Central memory CD4-positive, alpha-beta T cell (primary cell): Measurements from ENCODE around the gene GRK4.
"Not testable (repeated sequence)": the region's sequence is repeated elsewhere in the genome, so short reads cannot be mapped to it uniquely, and the experiment has no call there.

Source experiments
- DNase-seq: peaks from one replicate; pipeline ENCODE4 v3.0.0; 2022

The GRK4 gene

DNA sequence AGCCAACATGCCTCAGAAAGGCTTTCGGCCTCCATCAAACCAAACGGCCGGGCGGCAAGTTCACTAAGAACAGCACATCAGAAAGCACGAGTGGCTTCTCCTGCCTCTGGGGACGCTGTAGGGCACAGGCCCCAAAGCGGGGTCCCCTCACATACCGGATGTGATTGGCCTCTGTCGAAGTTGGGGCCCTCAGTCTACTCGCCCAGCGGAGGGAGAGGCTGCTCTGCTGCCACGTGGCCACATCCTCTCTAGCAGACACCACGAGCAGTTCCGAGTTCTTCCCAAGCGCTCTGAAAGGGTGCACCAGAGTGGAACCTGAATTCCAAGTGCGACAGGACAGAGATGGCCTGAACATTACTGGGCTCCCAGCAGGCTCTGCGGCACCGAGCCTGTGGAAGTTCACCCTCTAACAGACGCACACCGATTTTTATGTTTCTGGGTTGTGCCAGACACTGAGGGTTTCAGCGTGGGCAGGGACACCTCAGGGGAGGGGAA is 21.3 kb upstream of the GRK4 start:
- no peak for DNase-seq

DNA sequence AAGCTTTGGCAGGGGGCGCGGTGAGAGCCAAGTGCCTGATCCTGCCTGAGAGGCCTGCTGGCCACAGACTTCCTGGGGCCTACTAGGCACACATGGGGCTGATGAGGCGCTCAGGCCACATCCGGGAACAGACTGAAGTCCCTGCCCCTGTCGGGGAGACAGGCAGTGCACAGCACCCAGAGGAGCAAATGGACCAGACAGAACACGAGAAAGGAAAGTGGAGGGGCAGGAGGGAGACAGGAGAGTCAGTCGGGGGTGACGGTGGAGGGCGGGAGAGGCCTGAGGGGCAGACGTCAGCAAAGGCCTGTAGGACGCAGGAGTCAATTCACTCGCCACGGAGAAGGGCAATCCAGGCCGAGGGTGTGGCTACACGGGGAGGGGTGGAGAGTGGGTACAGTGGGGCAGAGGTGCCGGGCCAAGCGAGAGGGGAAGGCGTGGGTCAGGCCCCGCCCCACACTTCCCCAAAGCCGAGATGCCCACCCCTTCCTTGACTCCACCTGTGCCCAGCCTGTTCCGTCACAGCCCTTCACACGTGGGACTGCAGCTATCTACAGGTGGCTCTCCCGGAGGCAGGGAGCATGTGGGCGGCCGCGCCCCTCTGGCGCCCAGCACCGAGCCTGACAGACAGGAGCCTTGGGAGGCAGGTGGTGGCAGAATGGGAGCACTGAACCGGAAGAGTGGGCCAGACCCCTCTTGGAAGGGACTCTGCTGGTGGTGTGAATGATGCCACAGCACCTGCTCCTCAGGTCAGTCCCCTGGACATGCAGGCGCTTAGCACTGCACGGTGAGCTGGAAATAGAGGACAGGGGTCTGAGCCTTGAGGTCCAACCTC is 20.6 kb upstream of the GRK4 start:
- no peak for DNase-seq

DNA sequence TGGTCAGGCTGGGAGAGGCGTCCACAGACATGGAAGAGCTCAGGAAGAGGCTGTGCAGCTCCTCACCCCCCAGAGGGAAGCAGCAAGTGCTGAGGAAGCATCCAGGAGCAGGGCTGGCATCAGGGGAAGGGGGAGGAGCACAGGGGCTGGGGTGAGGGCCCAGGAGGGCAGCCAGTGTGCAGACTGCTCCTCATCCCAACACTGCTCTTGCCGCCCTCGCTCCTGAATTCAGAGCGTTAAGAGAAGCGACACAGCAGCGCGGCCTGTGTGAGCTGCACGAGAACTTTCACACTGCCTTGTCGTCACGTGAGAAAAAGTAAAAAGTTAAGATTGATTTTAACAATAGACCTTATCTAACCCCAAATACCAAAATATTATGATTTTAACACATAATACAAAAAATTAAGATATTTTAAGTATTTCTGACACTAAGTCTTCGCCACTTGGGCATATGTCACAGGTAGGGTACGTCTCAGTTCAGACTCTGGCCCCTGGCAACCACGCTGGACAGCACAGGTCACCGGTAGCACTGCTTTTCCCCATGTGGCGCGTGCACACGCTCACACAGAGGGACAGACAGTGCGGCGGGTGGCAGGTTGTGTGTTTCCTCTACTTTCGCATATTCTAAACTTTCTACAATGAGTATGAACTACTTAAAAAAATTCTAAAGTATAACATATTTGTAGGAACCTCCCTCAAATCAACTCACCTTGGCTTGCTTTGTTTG is 19.8 kb upstream of the GRK4 start:
- DNase-seq = no peak

DNA sequence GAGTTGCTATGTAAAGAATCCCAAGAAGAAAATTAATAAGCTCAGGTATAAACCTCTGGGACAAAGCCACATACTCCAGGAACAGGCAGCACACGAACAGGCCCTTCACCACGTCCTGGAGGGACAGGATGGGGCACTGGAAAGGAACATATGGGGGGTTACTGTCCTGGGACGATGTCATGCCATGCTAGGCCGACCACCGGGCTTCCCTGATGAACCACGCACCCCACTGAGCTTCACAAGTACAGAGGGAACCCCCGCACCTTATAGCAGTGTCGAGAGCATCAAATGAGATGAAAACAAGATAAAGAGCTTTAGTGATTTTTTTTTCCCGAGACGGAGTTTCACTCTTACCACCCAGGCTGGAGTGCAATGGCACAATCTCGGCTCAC is 19.3 kb upstream of the GRK4 start:
- DNase-seq = no peak

DNA sequence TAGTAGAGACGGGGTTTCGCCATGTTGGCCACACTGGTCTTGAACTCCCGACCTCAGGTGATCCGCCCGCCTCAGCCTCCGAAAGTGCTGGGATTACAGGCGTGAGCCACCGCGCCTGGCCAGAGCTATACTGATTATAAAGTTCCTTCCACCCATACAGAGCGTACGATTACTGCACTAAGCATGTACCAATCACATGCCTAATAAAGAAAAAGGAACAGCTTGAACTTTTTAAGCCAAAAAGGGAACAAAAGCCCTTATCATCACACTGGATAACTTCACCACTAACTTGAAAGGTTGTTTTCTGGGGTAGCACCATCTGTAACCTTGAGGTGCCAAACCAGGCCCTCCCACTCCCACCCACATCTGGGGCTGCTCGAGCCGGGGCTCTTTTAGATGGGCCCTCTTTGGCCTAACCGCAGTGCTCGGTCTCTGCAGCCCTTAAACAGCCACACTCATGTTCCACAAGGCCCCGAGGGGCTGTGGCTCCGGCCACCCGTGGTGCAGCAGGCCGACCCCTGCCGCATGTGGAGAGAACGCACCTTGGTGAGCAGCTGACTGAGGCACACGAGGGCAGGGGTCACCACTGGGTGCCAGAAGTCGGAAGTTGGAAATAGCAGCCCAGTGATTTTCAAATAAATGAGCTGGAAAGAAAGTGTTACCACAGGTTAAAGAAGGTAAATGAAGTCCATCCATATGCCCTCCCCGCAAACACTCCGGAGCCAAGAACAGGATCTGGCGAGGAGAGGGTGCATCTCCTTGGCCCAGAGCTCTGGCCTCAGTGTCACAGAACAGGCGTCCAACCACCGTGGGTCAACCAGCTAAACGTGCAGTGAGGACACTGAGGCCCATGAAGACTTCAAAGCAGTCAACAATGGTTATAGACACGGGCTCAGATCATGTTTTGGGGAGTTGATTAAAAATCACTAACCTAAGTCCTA is 18.5 kb upstream of the GRK4 start:
- no peak for DNase-seq

DNA sequence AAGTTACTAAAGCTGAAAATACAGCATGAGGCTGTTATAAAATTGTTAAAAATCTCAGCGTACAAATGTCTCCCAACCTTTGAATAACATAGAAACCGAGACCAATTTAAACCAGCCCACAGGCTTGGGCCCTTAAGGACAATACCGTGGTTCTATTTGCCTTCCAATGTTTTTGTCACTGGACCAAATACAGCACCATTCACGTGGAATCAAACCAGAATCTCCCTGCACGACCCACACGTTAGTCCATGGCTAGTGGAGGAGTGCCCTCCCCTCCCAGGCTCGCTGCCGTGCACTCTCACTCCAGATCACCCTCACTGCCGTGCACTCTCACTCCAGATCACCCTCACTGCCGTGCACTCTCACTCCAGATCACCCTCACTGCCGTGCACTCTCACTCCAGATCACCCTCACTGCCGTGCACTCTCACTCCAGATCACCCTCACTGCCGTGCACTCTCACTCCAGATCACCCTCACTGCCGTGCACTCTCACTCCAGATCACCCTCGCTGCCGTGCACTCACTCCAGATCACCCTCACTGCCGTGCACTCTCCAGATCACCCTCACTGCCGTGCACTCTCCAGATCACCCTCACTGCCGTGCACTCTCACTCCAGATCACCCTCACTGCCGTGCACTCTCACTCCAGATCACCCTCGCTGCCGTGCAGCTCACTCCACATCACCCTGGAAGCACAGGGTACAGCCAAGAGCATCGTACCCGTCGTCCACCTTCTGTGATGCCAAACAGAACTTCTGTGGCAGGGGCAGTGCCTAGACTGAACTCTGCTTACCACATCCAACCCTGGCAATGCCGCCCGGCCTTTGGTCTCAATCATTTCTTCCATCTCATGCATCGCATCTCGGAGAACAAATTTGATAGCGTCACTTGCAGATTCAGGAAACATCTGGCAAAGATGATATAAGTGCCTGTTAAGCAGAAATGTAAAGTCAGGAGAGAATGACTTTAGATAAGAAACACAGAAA is 17.5 kb upstream of the GRK4 start:
- DNase-seq = not testable (repeated sequence)

DNA sequence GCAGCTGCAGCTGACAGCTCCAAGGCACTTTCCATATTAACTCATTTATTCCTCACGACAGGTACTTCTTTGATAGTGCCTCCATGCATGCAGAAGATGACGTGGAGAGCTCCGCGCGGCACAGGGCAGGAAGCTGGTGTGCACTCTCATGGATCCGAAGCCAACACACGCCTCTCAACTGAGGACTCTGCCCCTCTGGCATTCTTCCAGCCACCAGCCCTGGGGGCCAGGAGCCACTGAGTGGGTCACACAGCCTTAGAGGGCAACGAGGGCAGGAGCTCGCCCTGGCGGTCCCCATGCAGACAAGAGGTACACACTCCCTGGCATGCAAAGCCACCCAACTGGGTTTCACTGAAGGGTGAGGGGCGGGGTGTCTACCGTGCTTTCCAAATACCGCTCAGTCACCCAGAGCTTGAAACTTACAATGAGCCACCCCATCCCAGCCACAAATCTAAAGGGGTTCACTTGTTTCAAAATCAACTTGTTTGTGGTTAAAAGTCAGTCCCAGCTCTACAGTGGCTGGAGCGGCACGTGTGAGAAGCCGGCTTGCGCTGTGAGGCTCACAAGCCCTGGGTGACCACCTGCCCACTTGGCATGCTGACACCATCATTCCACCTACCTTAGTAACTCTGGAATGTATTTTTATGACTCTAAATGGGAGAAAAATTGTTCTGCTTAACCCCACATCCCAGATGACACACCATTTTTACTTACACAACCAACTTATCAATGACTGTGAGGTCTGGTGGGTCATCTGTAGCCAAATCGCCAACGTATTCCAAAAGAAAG is 16.4 kb upstream of the GRK4 start:
- DNase-seq = no peak

DNA sequence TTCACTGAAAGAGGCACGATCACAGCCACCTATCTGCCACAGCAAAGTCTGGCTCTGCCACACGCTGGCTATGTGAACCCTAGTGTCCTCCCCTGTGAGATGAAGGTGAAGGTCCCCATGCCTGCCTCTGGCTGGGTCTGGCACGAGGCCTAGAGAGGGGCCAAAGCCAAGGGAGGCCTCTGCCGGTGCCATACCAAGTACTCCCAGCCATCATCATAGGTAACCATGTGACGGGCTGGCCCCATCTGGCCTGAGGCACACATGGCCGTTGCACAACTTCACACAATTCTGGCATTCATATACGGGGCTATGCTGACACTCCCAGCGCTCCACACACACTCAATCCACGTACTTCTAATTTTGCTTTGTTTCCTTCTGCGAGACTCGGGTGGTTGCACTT is 15.4 kb upstream of the GRK4 start:
- no peak for DNase-seq

DNA sequence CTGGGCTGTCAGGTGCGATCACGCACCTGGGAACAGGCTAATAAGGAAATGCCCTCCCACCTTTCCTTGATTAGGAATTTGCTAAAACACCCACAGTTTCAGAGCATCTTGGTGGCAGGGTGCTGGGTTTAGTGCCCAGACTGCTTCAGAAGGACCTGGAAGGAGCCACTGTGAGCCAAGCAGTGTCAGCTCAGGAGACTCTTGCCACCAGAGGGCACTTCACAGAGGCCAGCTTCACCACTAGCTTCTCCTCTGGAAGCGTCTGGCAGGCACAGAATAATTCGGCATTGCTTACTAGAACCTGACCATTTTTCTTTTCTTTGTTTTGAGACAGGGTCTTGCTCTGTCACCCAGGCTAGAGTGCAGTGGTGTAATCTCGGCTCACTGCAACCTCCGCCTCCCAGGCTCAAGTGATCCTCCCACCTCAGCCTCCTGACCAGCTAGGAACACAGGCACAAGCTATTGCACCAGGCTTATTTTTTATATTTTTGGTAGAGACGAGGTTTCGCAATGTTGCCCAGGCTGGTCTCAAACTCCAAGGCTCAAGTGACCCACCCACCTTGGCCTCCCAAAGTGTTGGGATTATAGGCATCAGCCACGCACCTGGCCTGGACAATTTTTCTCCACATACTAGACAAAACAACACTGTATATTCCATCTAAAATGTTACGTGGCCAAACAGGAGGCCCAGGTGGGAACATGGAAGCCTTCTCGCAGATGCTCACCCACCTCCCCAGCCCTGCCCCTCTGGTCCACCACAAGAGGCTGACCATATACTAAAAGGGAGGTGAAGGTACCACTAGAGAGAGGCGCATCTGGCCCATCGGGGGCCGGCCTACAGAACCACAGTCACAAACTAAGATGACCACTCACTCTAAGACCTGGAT is 14.2 kb upstream of the GRK4 start:
- DNase-seq = no peak

DNA sequence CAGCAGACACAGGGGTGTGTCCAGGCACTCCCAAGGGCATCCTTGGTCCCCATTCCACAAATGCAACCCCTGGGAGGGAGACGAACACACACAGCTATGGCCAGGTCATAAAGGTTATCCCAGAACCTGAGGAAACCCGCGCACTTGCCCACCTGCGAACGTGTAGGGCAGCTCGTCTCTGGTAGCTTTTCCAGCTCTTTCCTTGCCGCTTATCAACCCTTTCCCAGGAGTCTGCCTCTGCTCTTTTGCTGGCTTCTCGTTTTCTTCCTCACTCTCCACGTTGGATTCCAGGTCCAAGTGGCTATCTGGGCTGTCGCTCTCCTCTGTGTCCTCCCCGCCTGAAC is 13.6 kb upstream of the GRK4 start:
- no peak for DNase-seq

DNA sequence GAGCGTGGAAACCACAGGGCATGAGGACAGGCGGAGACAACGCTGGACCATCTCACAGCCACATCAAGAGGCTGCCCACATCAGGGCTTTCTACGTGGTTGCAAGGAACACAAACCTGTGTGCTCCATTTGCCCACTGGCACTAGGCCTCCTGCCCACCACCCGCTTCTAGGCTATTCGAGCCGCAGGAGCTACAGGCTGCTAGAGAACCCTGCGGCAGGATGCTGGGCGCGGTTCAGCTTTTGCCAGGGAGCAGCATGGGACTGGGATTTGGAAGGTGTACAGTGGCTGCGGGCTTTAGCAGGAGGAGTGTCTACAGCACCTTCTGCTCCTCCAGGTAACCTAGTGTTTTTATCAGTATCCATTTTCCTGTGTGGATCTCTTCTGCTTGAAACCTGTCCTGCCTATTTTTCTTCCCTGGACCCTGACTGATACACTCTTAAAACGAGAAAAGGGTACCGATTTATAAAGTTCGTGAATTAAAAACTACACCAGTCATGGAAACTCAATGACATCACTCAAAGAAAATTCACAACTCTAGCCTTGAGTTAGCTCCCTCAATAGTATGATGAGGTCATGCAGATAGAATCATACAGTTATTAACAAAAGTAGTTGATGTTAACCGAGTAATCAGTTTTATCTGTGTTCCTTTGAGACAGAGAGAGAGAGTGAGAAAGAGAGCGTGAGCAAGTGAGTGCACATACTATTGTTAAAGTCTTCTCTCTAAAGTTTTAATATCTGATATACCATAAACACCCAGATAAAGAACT is 13.0 kb upstream of the GRK4 start:
- no peak for DNase-seq

DNA sequence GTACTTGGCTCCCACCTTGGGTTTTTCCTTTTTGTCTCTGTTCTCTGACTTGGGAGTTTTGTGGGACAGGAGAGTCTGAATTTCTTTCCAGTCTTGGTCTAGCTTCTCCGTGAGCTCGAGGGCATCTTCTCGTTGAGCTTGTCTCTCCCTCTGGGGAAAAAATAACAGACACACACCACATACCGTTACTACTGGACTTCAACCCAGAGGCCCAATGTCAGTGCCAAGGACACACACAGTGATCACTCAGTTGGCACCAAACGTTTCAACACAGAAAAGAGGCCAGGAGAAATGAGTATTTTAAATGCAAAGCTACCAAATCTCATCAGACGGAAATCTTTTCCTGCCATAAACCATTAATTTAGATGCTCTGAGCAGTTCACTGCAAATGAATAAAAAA is 9.9 kb upstream of the GRK4 start:
- no peak for DNase-seq

DNA sequence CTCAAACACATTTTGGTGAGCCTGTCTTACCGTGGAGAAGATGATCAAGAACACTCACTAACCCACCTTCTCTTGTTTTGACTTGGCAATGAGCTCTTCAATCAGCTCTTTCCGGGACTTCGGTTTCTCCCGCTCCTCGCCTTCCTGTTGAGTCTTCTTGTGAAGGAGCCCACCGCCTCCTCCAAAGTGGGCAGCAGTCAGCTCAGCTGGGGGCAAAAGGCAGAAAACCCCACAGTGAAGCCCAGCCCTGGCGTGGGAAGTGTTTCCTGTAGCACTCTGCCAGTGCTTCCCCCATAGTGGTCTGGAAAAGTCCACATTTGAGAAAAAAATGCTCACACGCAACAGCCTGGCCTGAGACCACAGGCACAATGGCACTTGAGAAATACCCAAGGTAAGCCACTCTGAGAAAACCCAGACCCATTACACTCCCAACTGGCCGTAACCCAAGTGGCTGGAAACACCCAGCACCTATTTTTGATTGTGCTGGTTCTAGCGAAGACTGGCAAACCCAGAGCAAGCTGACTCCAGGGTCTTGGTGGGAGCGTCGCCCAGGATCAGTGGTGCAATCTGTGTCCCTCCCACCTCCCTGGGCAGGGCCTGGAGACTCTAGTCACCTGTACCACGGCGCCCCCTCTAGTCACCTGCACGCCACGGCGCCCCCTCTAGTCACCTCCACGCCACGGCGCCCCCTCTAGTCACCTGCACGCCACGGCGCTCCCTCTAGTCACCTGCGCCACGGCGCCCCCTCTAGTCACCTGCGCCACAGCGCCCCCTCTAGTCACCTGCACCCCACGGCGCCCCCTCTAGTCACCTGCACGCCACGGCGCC is 8.8 kb upstream of the GRK4 start:
- DNase-seq = no peak

DNA sequence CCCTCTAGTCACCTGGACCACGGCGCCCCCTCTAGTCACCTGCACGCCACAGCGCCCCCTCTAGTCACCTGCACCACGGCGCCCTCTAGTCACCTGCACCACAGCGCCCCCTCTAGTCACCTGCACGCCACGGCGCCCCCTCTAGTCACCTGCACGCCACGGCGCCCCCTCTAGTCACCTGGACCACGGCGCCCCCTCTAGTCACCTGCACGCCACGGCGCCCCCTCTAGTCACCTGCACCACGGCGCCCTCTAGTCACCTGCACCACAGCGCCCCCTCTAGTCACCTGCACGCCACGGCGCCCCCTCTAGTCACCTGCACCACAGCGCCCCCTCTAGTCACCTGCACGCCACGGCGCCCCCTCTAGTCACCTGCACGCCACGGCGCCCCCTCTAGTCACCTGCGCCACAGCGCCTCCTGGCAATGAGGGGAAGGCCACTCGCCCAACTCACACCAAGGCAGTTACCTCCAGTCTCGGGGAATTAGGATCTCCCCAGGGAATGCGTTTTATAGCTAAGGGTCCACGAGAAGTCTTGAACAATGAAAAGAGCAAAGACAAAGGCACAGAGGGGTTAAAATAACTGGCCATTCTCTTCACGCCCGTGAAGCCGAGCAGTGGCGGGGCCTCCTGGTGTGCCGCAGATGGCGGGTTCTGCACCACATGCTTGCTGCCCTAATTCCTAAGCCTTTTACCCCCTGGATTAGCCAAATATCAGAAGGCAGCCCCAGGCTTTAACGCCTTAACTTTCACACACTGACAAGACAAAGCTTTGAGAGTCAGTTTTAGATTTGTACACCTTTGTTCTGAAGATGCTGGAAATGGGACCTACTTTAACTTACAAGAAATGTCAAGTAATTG is 8.0 kb upstream of the GRK4 start:
- not testable (repeated sequence) for DNase-seq

DNA sequence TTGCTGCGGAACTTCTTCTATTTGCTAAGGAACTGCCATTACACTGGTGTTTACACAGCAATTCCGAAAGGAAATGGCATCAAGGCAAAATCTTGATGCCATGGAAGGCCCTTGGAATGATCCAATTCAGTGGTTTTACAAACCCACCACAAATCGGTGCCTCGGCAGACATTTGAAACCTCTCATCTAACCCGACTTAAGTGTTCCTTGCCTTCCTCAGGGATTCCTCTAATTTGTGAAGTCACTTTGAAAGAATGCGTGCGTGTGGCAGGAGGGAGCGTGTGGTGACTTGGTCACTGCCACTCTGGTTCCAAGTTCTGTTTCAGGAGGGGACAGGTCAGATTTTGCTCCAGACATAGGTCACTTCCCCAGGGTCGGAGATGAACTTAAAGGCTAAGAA is 4.9 kb upstream of the GRK4 start:
- no peak for DNase-seq

DNA sequence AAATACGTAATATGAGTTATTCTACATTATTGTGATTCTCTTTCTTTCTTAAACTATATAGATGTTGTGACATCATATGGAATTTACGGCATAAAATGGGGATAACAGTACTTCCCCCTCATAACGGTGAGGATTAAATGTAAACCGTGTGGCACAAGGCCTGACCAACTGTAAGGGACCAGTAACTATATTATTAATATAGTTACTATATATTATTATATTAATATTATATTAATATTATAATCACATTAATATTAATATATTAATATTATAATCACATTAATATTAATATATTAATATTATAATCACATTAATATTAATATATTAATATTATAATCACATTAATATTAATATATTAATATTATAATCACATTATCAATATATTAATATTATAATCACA is 2.9 kb upstream of the GRK4 start:
- DNase-seq = not testable (repeated sequence)

DNA sequence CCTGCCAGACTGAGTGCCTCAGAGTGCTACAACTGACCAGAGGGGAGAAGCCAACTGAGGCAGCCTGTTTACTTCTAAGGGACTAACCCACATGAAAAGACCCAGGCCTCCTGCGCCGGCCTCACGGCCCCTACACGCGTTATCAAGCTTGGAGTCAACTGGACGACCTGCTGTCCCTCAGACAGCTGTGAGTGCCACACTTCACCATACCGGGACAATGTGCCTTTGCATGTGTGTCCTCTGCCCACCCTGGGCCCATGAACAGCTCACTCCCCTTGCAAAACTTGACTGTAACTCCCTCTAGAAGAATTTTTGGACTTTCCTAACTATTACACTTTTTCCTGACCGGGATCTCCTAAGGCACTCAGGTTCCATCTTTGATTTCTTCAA is 2.0 kb upstream of the GRK4 start:
- DNase-seq = no peak
